Fibroblast of the conjunctiva (primary cell): ENCODE data around the gene OR6B3.

Experiments
- DNase-seq: peaks from one replicate; pipeline ENCODE4 v3.0.0-alpha.2; 2010; ENCODE audit warnings: low read depth

Gene OR6B3

DNA sequence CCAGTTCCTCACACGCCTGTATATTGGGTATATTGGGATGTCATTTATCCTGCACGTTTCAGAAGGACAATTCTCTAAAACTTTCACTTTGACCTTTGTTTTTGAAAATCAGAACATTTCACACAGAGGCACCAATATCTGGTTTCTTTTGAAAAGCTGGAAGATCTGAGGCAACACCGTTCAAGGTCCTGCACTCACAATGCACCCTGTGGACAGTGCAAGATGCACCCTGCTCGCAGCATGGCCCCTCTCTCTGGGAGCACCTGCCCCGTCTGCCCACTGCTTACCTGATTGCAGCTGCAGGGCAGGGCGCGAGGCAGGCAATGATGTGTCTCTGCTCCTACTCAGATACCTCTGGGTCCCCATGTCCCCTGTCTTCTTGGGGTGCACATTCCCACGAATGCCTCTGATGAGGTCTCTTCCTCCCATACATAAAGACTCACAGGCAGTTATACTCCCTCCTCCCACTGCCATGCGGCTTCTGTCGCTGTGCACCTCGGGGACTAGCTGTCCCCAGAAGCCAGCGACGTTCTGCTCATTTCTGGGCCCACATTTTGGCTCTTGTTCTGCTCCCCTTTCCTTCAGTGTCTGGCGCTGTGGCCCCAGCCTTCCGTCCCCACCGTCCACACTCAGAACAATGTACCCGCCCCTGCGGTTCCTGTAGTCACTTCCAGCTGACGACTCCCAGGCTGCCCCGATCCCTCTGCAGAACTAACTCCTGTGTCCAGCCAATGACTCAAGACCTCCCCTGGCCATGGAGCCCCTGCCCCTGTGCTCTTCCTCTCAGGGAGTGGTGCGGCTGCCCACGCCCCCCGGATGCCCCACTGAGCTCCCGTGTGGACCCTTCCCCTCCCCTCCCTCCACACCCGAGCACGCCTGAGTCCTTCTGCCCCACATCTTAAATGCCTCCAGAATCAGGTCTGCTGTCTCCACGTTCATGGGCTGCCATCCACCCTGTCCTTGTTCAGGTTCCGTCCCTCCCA, at the start of gene OR6B3:
Gene OR6B3 (minus strand): TSS at position 349 of the 983 bp plus-strand sequence.
- DNase-seq, result no peak

DNA sequence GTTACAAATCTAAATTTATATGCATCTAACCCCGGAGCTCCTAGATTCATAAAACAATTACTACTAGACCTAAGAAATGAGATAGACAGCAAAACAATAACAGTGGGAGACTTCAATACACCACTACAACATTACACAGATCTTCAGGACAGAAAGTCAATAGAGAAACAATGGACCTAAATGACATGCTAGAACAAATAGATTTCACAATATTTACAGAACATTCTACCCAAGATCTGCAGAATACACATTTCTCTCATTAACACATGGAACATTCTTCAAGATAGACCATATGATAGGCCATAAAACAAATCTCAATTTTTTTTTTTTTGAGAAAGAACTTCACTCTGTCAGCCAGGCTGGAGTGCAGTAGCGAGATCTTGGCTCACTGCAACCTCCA, 45.0 kb upstream of the OR6B3 start:
- no peak for DNase-seq

- no peak for DNase-seq
Observed at GRCh38 chr2:240095556-240096523, 42.5 kb upstream of the OR6B3 start.

- DNase-seq, result no peak
Observed at GRCh38 chr2:240089306-240089705, 36.0 kb upstream of the OR6B3 start.

GRCh38 chr2:240086563-240086962, 33.2 kb upstream of the OR6B3 start:
- DNase-seq, result no peak

DNA sequence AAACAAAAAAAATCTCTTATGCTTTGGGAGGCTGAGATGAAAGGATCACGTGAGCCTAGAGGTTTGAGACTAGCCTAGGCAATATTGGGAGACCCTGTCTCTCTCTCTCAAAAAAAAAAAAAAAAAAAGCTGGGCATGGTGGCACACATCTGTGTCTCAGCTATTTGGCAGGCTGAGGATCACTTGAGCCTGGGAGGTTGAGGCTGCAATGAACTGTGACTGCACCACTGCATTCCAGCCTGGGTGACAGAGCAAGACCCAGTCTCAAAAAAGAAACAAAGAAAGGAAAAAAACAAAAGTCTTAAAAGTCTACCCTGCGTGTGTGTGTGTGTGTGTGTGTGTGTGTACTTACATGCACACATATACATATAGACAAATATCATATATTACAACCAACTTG, 25.3 kb upstream of the OR6B3 start:
- DNase-seq, result no peak

DNA sequence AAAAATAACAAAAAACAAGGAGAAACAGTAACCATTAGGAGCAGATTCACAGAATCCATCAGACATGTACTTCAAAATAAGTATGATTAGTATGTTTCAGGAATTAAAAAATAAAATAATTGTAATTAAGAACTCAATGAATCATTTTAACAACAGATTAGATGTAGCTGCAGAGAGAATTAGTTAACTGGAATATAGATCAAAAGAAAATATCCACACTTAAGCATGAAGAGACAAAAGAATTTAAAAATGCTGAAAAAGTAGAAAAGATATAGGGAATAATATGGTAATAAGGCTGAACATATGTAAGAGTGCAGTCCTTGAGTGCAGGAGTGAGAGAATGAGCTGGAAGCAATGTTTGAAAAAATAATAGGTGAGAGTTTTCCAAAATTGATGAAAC, 24.1 kb upstream of the OR6B3 start:
- DNase-seq, result no peak

GRCh38 chr2:240074545-240074944, 21.2 kb upstream of the OR6B3 start:
- no peak for DNase-seq

- DNase-seq, result no peak
Observed at GRCh38 chr2:240070907-240071306, 17.6 kb upstream of the OR6B3 start.

GRCh38 chr2:240069829-240070228, 16.5 kb upstream of the OR6B3 start:
- no peak for DNase-seq

GRCh38 chr2:240068193-240068592, 14.9 kb upstream of the OR6B3 start:
- no peak for DNase-seq

- DNase-seq, result no peak
Observed at GRCh38 chr2:240066489-240066888, 13.2 kb upstream of the OR6B3 start.

GRCh38 chr2:240064898-240065297, 11.6 kb upstream of the OR6B3 start:
- no peak for DNase-seq

DNA sequence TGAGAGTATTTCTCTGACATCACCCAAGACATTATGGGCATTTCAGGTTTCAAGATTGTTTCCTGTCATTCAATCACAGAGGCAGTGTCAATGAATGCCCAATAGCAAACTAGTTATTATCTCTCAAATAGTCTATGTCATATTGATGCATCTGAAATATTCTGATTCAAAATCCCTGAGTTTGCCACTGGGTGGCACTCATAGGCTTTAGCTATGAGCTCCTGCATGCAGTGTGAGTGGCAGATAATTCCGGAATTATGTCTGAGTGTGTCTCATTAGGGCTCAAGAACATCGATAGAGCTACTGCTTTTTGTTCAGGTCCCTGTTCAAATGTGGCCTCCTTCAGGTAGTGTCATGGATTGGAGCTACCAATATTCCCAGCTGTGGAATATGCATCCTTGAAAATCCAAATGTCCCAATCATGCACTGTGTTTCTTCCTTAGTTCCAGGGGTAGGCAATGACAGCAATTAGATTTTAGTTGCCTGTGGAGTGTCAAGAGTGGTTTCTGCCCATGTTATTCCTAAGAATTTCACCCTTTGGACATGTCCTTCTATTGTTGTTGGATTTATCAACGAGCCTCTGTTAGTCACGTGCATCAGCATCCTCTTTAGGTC, 7.8 kb upstream of the OR6B3 start:
- peak; percentile 39 for DNase-seq

GRCh38 chr2:240056678-240057077, 3.4 kb upstream of the OR6B3 start:
- DNase-seq, result no peak

DNA sequence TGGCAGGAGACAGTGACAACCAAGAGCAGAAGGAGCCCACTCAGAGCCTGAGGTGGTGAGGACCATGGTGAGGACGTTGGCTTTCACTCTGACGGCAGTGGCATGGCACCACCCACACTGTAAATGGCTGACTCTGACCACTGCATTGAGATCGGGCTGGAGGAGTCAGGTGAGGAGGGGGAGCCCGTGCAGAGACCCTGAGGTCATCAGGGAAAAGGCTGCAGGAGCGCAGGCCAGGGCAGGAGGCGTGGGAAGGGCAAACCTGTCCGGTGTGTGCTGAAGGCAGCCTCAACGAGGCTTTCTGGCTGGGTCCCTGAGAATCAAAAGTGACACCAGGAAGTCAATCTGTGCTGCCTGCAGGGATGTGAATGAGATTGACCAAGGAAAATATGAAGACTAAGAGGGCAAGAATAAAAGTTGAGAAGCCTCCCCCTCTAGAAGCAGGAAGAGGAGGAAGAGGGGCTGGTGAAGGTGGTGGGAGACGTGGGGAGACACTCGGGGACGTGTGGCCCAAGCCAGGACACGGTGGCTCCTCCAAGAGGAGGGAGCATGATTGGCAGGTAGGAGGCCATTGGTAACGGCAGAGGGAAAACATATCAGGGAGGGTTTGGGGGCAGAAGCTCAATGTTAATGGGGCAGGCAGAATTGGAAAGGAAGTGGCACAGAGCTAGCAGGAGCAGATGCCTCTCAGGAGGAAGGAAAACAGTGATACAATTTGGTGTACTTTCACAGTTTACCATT, 2.0 kb upstream of the OR6B3 start:
- no peak for DNase-seq

- no peak for DNase-seq
Observed at GRCh38 chr2:240052524-240052923, 797 bp downstream of the OR6B3 start.

- no peak for DNase-seq
Observed at GRCh38 chr2:240051697-240052096, 1.6 kb downstream of the OR6B3 start.

GRCh38 chr2:240050278-240050677, 3.0 kb downstream of the OR6B3 start:
- no peak for DNase-seq

- DNase-seq, result no peak
Observed at GRCh38 chr2:240048237-240048636, 5.1 kb downstream of the OR6B3 start.

DNA sequence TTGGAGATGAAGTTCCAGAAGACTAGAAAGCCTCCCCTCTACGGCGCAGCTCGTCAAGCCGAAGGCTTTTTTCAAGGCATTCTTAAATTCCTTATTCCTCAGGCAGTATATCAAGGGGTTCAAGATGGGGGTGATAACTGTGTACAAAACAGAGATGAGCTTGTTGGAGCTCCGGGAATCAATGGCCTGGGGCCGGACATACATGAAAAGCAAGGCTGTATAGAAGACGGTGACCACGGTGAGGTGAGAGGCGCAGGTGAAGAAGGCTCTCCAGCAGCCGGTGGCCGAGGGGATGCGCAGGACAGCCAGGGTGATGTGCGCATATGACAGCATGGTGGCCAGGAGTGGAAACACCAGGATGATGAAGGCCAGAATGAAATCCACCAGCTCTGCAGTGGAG, 8.2 kb downstream of the OR6B3 start:
- DNase-seq, result no peak
